HepG2 (cell line): ENCODE measurements around the gene SMIM44. TPM values are rescaled to one million over a fixed set of nuclear protein-coding genes. Genes with fewer than 3 reads are reported as not detected.

Source experiments
- CBX5 ChIP-seq: sonication (generic); formaldehyde crosslinking; IDR thresholded peaks from 2 replicates; pipeline ENCODE4 v1.4.0; 2020; ENCODE audit warnings: missing genetic modification reagents, borderline replicate concordance
- GABPB1 ChIP-seq: IDR thresholded peaks from 2 replicates; pipeline ENCODE4 v1.6.1; 2016; ENCODE audit warnings: mild to moderate bottlenecking, missing genetic modification reagents, moderate library complexity, missing compliant biosample characterization
- KDM1A ChIP-seq: IDR thresholded peaks from 2 replicates; pipeline ENCODE4 v1.6.1; 2016; ENCODE audit warnings: missing compliant biosample characterization
- MYC ChIP-seq: sonication (generic); formaldehyde crosslinking; IDR thresholded peaks from 2 replicates; pipeline ENCODE4 v1.9.0; 2021; ENCODE audit warnings: missing genetic modification reagents, borderline replicate concordance
- REL ChIP-seq: sonication (generic); formaldehyde crosslinking; conservative IDR thresholded peaks from 2 replicates; pipeline ENCODE4 v1.8.0; 2022; ENCODE audit warnings: mild to moderate bottlenecking, missing genetic modification reagents, moderate library complexity
- RXRA ChIP-seq: sonication (generic); formaldehyde crosslinking; IDR thresholded peaks from 2 replicates; pipeline ENCODE4 v1.5.1; 2020; ENCODE audit warnings: missing genetic modification reagents
- SYNCRIP ChIP-seq: fragments of 200-400 bp; formaldehyde crosslinking; IDR thresholded peaks from 2 replicates; pipeline ENCODE4 v1.6.1; 2018; ENCODE audit warnings: mild to moderate bottlenecking, low read depth, low read length; ENCODE audit not compliant: insufficient read depth
- ZC3H13 ChIP-seq: sonication (generic); formaldehyde crosslinking; IDR thresholded peaks from 2 replicates; pipeline ENCODE4 v1.8.1; 2023; ENCODE audit warnings: mild to moderate bottlenecking, missing genetic modification reagents, moderate library complexity
- ZFP36L2 ChIP-seq: sonication (generic); formaldehyde crosslinking; IDR thresholded peaks from 2 replicates; pipeline ENCODE4 v1.4.0; 2020; ENCODE audit warnings: missing genetic modification reagents
- ZFY ChIP-seq: sonication (generic); formaldehyde crosslinking; IDR thresholded peaks from 2 replicates; pipeline ENCODE4 v1.4.0; 2020; ENCODE audit warnings: missing genetic modification reagents
- ZKSCAN1 ChIP-seq: fragments of 150-350 bp; IDR thresholded peaks from 2 replicates; pipeline ENCODE4 v1.6.1; 2014; ENCODE audit warnings: low read length
- ZNF547 ChIP-seq: sonication (generic); formaldehyde crosslinking; IDR thresholded peaks from 2 replicates; pipeline ENCODE4 v1.5.1; 2020; ENCODE audit warnings: mild to moderate bottlenecking, missing genetic modification reagents
- ZNF883 ChIP-seq: sonication (generic); formaldehyde crosslinking; IDR thresholded peaks from 2 replicates; pipeline ENCODE4 v1.5.1; 2020; ENCODE audit warnings: mild to moderate bottlenecking, missing genetic modification reagents; ENCODE audit errors: not compliant biosample characterization
- polyA plus RNA-seq, 8 experiments: library from polyadenylated mRNA; depleted of rRNA in 3 of 8; stranded (reverse) in 7 of 8; unstranded in 1 of 8; fragments of >200 nt; fragmentation: Illumina TruSeq in 4 of 8; extraction: Trizol in 4 of 8; gene quantifications; 2 replicates each; pipeline versions ENCODE4 v1.2.1 to v1.2.3, GENCODE V29; 2011 to 2016; ENCODE audit warnings: low read depth in 4 of 8, missing spikeins in 1 of 8, mixed read lengths in 1 of 8; ENCODE audit not compliant: insufficient read depth in 1 of 8
- total RNA-seq, 5 experiments: library from RNA; depleted of rRNA; stranded (reverse); fragments of >200 nt; fragmentation: Illumina TruSeq; extraction: Trizol; gene quantifications; 2 replicates each; pipeline ENCODE4 v1.2.3, GENCODE V29; 2016; ENCODE audit warnings: low read depth in 1 of 5
- TF ChIP-seq, protein P1 (sequence below): IDR thresholded peaks from 2 replicates; pipeline ENCODE4 v1.6.1; 2018; ENCODE audit warnings: missing genetic modification reagents, mild to moderate bottlenecking, missing compliant biosample characterization
- TF ChIP-seq, protein P2 (sequence below): sonication (generic); formaldehyde crosslinking; IDR thresholded peaks from 2 replicates; pipeline ENCODE4 v1.4.0; 2020; ENCODE audit warnings: mild to moderate bottlenecking, missing genetic modification reagents
- TF ChIP-seq, protein P3 (sequence below): sonication (generic); formaldehyde crosslinking; IDR thresholded peaks from 2 replicates; pipeline ENCODE4 v1.8.1; 2023; ENCODE audit warnings: mild to moderate bottlenecking, missing genetic modification reagents
- TF ChIP-seq, protein P4 (sequence below): sonication (generic); formaldehyde crosslinking; IDR thresholded peaks from 2 replicates; pipeline ENCODE4 v1.9.0; 2021; ENCODE audit warnings: missing genetic modification reagents, borderline replicate concordance
- TF ChIP-seq, protein P5 (sequence below): fragments of 450-650 bp; IDR thresholded peaks from 2 replicates; pipeline ENCODE4 v1.6.1; 2017; ENCODE audit warnings: mild to moderate bottlenecking
- TF ChIP-seq, protein P6 (sequence below): sonication (generic); formaldehyde crosslinking; IDR thresholded peaks from 2 replicates; pipeline ENCODE4 v1.5.0; 2020; ENCODE audit warnings: missing genetic modification reagents

The SMIM44 gene
- total and polyA plus RNA-seq, 2 of the 13 experiments (the other 11 are each of a cell fraction or from before 2014, with no cell fraction given): not detected

DNA sequence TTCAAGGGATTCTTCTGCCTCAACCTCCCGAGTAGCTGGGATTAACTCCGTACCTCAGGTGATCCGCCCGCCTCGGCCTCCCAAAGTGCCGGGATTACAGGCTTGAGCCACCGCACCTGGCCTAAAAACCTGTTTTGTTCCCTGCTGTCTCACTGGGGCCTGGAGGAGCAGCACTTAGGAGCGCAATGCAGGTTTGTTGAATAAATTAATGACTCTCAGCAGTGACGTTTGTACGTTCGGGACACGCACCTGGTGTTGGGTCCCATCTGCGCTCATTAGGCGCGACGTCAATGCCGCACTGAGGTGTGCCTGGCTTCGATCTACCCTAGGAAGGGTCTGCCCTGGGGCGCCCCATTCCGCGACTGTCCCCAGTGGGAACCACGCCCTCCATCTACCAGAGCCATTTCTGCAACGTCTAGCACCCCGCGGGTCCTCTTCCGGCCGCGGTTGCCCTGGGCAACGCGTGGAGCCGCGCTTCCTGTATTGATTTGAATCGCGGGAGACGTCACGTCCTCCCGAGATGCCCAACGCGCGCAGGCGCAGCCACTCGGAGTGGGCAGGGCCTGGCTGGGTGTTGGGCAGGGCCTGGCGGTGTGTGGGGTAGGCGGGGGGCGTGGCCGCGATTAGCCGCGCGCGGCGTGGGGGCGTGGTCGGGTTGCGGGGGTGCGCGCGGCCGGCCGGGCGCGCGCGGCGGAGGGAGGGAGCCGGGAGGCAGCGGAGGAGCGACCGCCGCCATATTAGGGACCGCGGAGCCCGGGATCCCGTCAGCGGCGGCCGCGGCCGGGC is 22.6 kb upstream of the SMIM44 start, which contains the start of gene FZR1 (continued):
- 0 out of 2 replicates have a peak, but pooled peaks have one; percentile 46 for TF ChIP-seq REL (CRISPR knock-in tag)
- no peak for TF ChIP-seq ZFP36L2
- no peak for TF ChIP-seq CBX5
- peak; percentile 42 for TF ChIP-seq RXRA
- peak; percentile 64 for TF ChIP-seq ZNF883
- TF ChIP-seq ZFY (CRISPR knock-in tag): peak; percentile 72; the same call in 1 of the 2 replicates
- peak; percentile 96 for TF ChIP-seq GABPB1 (CRISPR knock-in tag)
- TF ChIP-seq, protein P1, sequence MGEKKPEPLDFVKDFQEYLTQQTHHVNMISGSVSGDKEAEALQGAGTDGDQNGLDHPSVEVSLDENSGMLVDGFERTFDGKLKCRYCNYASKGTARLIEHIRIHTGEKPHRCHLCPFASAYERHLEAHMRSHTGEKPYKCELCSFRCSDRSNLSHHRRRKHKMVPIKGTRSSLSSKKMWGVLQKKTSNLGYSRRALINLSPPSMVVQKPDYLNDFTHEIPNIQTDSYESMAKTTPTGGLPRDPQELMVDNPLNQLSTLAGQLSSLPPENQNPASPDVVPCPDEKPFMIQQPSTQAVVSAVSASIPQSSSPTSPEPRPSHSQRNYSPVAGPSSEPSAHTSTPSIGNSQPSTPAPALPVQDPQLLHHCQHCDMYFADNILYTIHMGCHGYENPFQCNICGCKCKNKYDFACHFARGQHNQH (CRISPR knock-in tag): peak; percentile 82
- TF ChIP-seq, protein P2, sequence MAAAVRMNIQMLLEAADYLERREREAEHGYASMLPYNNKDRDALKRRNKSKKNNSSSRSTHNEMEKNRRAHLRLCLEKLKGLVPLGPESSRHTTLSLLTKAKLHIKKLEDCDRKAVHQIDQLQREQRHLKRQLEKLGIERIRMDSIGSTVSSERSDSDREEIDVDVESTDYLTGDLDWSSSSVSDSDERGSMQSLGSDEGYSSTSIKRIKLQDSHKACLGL (CRISPR knock-in tag): 0 out of 2 replicates have a peak, but pooled peaks have one; percentile 46
- peak; percentile 72; the same call in 1 of the 2 replicates for TF ChIP-seq MYC
- no peak for TF ChIP-seq SYNCRIP
- TF ChIP-seq, protein P3, sequence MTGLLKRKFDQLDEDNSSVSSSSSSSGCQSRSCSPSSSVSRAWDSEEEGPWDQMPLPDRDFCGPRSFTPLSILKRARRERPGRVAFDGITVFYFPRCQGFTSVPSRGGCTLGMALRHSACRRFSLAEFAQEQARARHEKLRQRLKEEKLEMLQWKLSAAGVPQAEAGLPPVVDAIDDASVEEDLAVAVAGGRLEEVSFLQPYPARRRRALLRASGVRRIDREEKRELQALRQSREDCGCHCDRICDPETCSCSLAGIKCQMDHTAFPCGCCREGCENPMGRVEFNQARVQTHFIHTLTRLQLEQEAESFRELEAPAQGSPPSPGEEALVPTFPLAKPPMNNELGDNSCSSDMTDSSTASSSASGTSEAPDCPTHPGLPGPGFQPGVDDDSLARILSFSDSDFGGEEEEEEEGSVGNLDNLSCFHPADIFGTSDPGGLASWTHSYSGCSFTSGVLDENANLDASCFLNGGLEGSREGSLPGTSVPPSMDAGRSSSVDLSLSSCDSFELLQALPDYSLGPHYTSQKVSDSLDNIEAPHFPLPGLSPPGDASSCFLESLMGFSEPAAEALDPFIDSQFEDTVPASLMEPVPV (CRISPR knock-in tag): 0 out of 2 replicates have a peak, but pooled peaks have one; percentile 7
- no peak for TF ChIP-seq ZC3H13 (CRISPR knock-in tag)
- TF ChIP-seq ZNF547: peak; percentile 60
- TF ChIP-seq, protein P4, sequence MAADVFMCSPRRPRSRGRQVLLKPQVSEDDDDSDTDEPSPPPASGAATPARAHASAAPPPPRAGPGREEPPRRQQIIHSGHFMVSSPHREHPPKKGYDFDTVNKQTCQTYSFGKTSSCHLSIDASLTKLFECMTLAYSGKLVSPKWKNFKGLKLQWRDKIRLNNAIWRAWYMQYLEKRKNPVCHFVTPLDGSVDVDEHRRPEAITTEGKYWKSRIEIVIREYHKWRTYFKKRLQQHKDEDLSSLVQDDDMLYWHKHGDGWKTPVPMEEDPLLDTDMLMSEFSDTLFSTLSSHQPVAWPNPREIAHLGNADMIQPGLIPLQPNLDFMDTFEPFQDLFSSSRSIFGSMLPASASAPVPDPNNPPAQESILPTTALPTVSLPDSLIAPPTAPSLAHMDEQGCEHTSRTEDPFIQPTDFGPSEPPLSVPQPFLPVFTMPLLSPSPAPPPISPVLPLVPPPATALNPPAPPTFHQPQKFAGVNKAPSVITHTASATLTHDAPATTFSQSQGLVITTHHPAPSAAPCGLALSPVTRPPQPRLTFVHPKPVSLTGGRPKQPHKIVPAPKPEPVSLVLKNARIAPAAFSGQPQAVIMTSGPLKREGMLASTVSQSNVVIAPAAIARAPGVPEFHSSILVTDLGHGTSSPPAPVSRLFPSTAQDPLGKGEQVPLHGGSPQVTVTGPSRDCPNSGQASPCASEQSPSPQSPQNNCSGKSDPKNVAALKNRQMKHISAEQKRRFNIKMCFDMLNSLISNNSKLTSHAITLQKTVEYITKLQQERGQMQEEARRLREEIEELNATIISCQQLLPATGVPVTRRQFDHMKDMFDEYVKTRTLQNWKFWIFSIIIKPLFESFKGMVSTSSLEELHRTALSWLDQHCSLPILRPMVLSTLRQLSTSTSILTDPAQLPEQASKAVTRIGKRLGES: no peak
- TF ChIP-seq, protein P5, sequence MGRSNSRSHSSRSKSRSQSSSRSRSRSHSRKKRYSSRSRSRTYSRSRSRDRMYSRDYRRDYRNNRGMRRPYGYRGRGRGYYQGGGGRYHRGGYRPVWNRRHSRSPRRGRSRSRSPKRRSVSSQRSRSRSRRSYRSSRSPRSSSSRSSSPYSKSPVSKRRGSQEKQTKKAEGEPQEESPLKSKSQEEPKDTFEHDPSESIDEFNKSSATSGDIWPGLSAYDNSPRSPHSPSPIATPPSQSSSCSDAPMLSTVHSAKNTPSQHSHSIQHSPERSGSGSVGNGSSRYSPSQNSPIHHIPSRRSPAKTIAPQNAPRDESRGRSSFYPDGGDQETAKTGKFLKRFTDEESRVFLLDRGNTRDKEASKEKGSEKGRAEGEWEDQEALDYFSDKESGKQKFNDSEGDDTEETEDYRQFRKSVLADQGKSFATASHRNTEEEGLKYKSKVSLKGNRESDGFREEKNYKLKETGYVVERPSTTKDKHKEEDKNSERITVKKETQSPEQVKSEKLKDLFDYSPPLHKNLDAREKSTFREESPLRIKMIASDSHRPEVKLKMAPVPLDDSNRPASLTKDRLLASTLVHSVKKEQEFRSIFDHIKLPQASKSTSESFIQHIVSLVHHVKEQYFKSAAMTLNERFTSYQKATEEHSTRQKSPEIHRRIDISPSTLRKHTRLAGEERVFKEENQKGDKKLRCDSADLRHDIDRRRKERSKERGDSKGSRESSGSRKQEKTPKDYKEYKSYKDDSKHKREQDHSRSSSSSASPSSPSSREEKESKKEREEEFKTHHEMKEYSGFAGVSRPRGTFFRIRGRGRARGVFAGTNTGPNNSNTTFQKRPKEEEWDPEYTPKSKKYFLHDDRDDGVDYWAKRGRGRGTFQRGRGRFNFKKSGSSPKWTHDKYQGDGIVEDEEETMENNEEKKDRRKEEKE: no peak
- no peak for TF ChIP-seq KDM1A (CRISPR knock-in tag)
- TF ChIP-seq, protein P6, sequence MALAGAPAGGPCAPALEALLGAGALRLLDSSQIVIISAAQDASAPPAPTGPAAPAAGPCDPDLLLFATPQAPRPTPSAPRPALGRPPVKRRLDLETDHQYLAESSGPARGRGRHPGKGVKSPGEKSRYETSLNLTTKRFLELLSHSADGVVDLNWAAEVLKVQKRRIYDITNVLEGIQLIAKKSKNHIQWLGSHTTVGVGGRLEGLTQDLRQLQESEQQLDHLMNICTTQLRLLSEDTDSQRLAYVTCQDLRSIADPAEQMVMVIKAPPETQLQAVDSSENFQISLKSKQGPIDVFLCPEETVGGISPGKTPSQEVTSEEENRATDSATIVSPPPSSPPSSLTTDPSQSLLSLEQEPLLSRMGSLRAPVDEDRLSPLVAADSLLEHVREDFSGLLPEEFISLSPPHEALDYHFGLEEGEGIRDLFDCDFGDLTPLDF (CRISPR knock-in tag): no peak
- no peak for TF ChIP-seq ZKSCAN1
